Glutamatergic neuron (in vitro differentiated cells): Measurements from ENCODE around the gene MIPEP. TPM values are rescaled to one million over a fixed set of nuclear protein-coding genes. Genes with fewer than 3 reads are reported as not detected.

Source experiments
- DNase-seq: peaks from one replicate; pipeline ENCODE4 v3.0.0; 2022
- H3K27ac Mint-ChIP-seq: one replicate; pipeline ENCODE4 v1.8.0; 2020; ENCODE audit warnings: mild to moderate bottlenecking, mixed read lengths, inconsistent platforms; ENCODE audit not compliant: unreplicated experiment
- H3K27me3 Mint-ChIP-seq: one replicate; pipeline ENCODE4 v1.8.0; 2020; ENCODE audit warnings: mild to moderate bottlenecking, moderate library complexity, mixed read lengths, inconsistent platforms; ENCODE audit not compliant: unreplicated experiment
- H3K36me3 Mint-ChIP-seq: one replicate; pipeline ENCODE4 v1.8.0; 2020; ENCODE audit warnings: mild to moderate bottlenecking, mixed read lengths, inconsistent platforms; ENCODE audit not compliant: unreplicated experiment
- H3K4me1 Mint-ChIP-seq: one replicate; pipeline ENCODE4 v1.8.0; 2020; ENCODE audit warnings: mild to moderate bottlenecking, low read depth, mixed read lengths, inconsistent platforms; ENCODE audit not compliant: unreplicated experiment
- H3K4me3 Mint-ChIP-seq: one replicate; pipeline ENCODE4 v1.8.0; 2020; ENCODE audit warnings: mild to moderate bottlenecking, mixed read lengths, inconsistent platforms; ENCODE audit not compliant: unreplicated experiment
- H3K9me3 Mint-ChIP-seq: one replicate; pipeline ENCODE4 v1.8.0; 2020; ENCODE audit warnings: mild to moderate bottlenecking, moderate library complexity, mixed read lengths, inconsistent platforms; ENCODE audit not compliant: unreplicated experiment
- CTCF ChIP-seq: fragments of 200-600 bp; sonication (generic); IDR thresholded peaks from one replicate; pipeline ENCODE4 v1.5.0; 2021; ENCODE audit not compliant: partially characterized antibody, unreplicated experiment
- total RNA-seq: library from RNA; stranded (reverse); fragmentation: NEBNext Ultra II Directional; extraction: Animal tissue kit (Norgen Biotek cat#: 25700); gene quantifications from one replicate; pipeline ENCODE4 v1.2.1, GENCODE V29; 2021; ENCODE audit not compliant: unreplicated experiment

MIPEP gene
- total RNA-seq, 1 donor from 2014 or later: 7.1 TPM

GRCh38 chr13:23811366-23812062 lies 77.7 kb downstream of the MIPEP start:
- H3K36me3 Mint-ChIP-seq: no peaks in the 10 kb centered on the region
- no peak for TF ChIP-seq CTCF
- H3K4me3 Mint-ChIP-seq: no peak overlapping the region
- no peaks in the 10 kb centered on the region for H3K9me3 Mint-ChIP-seq
- peaks cover 5% of the 10 kb centered on the region for H3K4me1 Mint-ChIP-seq
- H3K27me3 Mint-ChIP-seq: no peaks in the 10 kb centered on the region
- DNase-seq: no peak
- no peak overlapping the region for H3K27ac Mint-ChIP-seq

GRCh38 chr13:23810685-23811240 lies 78.4 kb downstream of the MIPEP start:
- no peak overlapping the region for H3K27ac Mint-ChIP-seq
- H3K36me3 Mint-ChIP-seq: no peaks in the 10 kb centered on the region
- TF ChIP-seq CTCF: no peak
- H3K4me1 Mint-ChIP-seq: peaks cover 5% of the 10 kb centered on the region
- DNase-seq: no peak
- H3K27me3 Mint-ChIP-seq: no peaks in the 10 kb centered on the region
- no peaks in the 10 kb centered on the region for H3K9me3 Mint-ChIP-seq
- H3K4me3 Mint-ChIP-seq: no peak overlapping the region

GRCh38 chr13:23808803-23809202 lies 80.4 kb downstream of the MIPEP start:
- H3K36me3 Mint-ChIP-seq: no peaks in the 10 kb centered on the region
- peaks cover 1% of the 10 kb centered on the region for H3K9me3 Mint-ChIP-seq
- H3K27me3 Mint-ChIP-seq: no peaks in the 10 kb centered on the region
- no peak for TF ChIP-seq CTCF
- no peak overlapping the region for H3K4me3 Mint-ChIP-seq
- H3K4me1 Mint-ChIP-seq: peaks cover 15% of the 10 kb centered on the region
- H3K27ac Mint-ChIP-seq: no peak overlapping the region
- no peak for DNase-seq

GRCh38 chr13:23806874-23807526 lies 82.2 kb downstream of the MIPEP start:
- DNase-seq: no peak
- Mint-ChIP-seq H3K27me3 (no peaks in the 10 kb centered on the region), H3K4me3 (no peak overlapping the region), H3K4me1 (peaks cover 15% of the 10 kb centered on the region), H3K27ac (peak overlapping the region; percentile 71), H3K9me3 (peaks cover 1% of the 10 kb centered on the region), H3K36me3 (no peaks in the 10 kb centered on the region)
- TF ChIP-seq CTCF: no peak

GRCh38 chr13:23805821-23806220 lies 83.4 kb downstream of the MIPEP start:
- DNase-seq: no peak
- H3K4me1 Mint-ChIP-seq: peaks cover 15% of the 10 kb centered on the region
- peak overlapping the region; percentile 19 for H3K27ac Mint-ChIP-seq
- H3K27me3 Mint-ChIP-seq: no peaks in the 10 kb centered on the region
- peaks cover 1% of the 10 kb centered on the region for H3K9me3 Mint-ChIP-seq
- H3K4me3 Mint-ChIP-seq: no peak overlapping the region
- H3K36me3 Mint-ChIP-seq: peaks cover 4% of the 10 kb centered on the region
- no peak for TF ChIP-seq CTCF
